Esophagus squamous epithelium (tissue), 5 donors: ENCODE data around the gene PDGFC. TPM values are rescaled to one million over a fixed set of nuclear protein-coding genes. Genes with fewer than 3 reads are reported as not detected.

Source experiments
- DNase-seq: peaks from one replicate; lab custom pipeline; 2025; lab: John Stamatoyannopoulos, UW
- H3K27ac ChIP-seq, 4 donors: fragments of 200-600 bp; sonication (generic); one replicate each; pipeline ENCODE4 v1.5.1; 2016 to 2019; ENCODE audit warnings: mild to moderate bottlenecking in 1 of 4
- H3K27me3 ChIP-seq, 4 donors: fragments of 200-600 bp; sonication (generic); 1 replicate in 3 of 4; 2 replicates in 1 of 4; pipeline versions ENCODE4 v1.5.1 to v1.6.0; 2017 to 2021; ENCODE audit warnings: antibody characterized with exemption in 1 of 4
- H3K36me3 ChIP-seq, 3 donors: fragments of 200-600 bp; sonication (generic); one replicate each; pipeline ENCODE4 v1.5.1; 2016 to 2019
- H3K4me1 ChIP-seq, 3 donors: fragments of 200-600 bp; sonication (generic); one replicate each; pipeline ENCODE4 v1.5.1; 2017 to 2019
- H3K4me3 ChIP-seq, 4 donors: fragments of 200-600 bp; sonication (generic); 1 replicate in 3 of 4; 2 replicates in 1 of 4; pipeline ENCODE4 v1.5.1; 2016 to 2019; ENCODE audit warnings: mild to moderate bottlenecking in 2 of 4, moderate library complexity in 1 of 4
- H3K9me3 ChIP-seq, 3 donors: fragments of 200-600 bp; sonication (generic); one replicate each; pipeline ENCODE4 v1.5.1; 2016 to 2019
- POLR2A ChIP-seq, 4 donors: fragments of 450-650 bp; IDR thresholded peaks; one replicate each; pipeline ENCODE4 v1.6.1; 2017; ENCODE audit warnings: antibody characterized with exemption in 4 of 4, mild to moderate bottlenecking in 4 of 4, moderate library complexity in 3 of 4
- WGBS, 2 donors: methylation state at CpG; one replicate each; pipeline ENCODE4 v1.1.5; 2018; 5-methylcytosine and 5-hydroxymethylcytosine counted together
- intact Hi-C: fragments of 100-400 bp; cut with DNase I; formaldehyde crosslinking; loops from one replicate; pipeline ENCODE4 v1.15.0; 2022
- total RNA-seq, 4 donors: library from RNA; depleted of rRNA; stranded (reverse); fragments of >200 nt; gene quantifications; one replicate each; pipeline ENCODE4 v1.1.0, GENCODE V29; 2016
- TF ChIP-seq, protein P1 (sequence below), 6 experiments: fragments of 450-650 bp in 4 of 6; fragments of 200-600 bp in 2 of 6; sonication (generic) in 2 of 6; IDR thresholded peaks; one replicate each; pipeline ENCODE4 v1.5.1; 2016 to 2019; ENCODE audit warnings: antibody characterized with exemption in 6 of 6, mild to moderate bottlenecking in 4 of 6, moderate library complexity in 4 of 6
- donor health status: DM: yes; HTN: yes; CAD: no.

Gene PDGFC
- total RNA-seq, 4 donors from 2014 or later, result 2.9 to 22.1 (median 7.7) TPM

DNA sequence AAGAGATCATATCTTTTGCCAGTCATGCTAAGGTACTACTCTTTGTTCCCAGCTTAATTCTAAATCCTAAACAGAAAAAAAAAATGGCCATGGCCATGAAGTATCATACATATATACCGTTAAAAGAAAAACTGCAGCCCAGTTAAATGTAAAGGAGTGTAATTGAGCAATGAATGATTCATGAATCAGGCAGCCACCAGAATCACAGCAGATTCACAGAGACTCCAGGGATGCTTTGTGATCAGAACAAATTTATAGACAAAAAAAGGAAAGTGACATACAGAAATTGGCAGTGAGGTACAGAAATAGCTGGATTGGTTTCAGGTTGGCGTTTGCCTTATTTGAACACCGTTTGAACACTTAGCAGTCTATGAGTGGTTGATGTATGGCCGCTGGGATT lies 42.1 kb upstream of the PDGFC start:
- H3K27ac ChIP-seq, result no peak overlapping the region
- H3K27me3 ChIP-seq, result no peaks in the 10 kb centered on the region
- no peaks in the 10 kb centered on the region for H3K4me1 ChIP-seq
- no peak for DNase-seq
- WGBS, 2 donors, result 49 to 56% methylated on average over 4 of the region's 4 CpGs
- H3K36me3 ChIP-seq, result no peaks in the 10 kb centered on the region
- no peaks in the 10 kb centered on the region for H3K9me3 ChIP-seq
- H3K4me3 ChIP-seq, result no peak overlapping the region
- intact Hi-C loops, result no loop called here
- TF ChIP-seq, protein P1, sequence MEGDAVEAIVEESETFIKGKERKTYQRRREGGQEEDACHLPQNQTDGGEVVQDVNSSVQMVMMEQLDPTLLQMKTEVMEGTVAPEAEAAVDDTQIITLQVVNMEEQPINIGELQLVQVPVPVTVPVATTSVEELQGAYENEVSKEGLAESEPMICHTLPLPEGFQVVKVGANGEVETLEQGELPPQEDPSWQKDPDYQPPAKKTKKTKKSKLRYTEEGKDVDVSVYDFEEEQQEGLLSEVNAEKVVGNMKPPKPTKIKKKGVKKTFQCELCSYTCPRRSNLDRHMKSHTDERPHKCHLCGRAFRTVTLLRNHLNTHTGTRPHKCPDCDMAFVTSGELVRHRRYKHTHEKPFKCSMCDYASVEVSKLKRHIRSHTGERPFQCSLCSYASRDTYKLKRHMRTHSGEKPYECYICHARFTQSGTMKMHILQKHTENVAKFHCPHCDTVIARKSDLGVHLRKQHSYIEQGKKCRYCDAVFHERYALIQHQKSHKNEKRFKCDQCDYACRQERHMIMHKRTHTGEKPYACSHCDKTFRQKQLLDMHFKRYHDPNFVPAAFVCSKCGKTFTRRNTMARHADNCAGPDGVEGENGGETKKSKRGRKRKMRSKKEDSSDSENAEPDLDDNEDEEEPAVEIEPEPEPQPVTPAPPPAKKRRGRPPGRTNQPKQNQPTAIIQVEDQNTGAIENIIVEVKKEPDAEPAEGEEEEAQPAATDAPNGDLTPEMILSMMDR (IDR thresholded peaks at IDR 0.05), result no peak

DNA sequence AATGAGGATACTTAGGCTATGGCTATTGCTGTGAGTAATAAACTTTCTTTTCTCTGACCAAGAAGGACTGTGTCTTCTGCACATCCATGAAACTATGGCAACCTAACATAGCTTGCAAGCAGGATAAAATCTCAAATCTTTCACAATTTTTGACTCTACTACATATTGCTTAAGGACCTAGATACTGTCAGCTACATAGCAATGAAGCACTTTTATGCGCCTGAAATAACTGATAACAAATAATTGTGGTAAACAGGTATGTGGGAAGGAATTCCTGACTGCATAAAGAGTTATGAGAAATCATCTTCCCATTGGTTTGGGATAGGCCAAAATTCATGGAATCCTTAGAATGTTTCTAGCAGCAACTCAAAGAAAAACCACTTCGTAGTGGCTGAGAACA lies 41.2 kb upstream of the PDGFC start:
- Histone ChIP-seq H3K36me3 (no peaks in the 10 kb centered on the region), H3K27ac (no peak overlapping the region), H3K27me3 (no peaks in the 10 kb centered on the region), H3K4me3 (no peak overlapping the region), H3K4me1 (no peaks in the 10 kb centered on the region), H3K9me3 (no peaks in the 10 kb centered on the region)
- intact Hi-C loops, result no loop called here
- 67 to 96% methylated on average over 2 of the region's 2 CpGs for WGBS, 2 donors
- no peak for DNase-seq
- no peak for TF ChIP-seq POLR2A (IDR thresholded peaks at IDR 0.05)
- TF ChIP-seq, protein P1 (IDR thresholded peaks at IDR 0.05), result no peak

DNA sequence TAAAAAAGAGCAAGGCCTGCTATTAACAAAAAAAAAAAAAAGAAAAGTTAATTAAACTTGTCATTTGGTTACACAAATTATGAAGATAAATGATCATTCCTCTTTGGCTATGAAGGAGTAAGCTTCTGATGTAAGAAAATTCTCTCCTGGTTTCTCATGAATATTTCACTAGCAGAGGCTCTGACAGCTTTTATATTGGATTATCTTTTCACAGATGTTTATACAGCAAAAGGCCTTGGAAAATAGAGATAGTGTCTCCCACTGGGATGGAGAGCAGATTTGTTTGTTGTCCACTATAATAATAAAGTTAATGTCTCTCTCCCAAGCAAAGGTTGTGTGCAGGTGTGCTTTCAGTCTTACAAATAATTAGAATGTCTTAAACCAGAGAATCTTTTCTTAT lies 40.7 kb upstream of the PDGFC start:
- Histone ChIP-seq H3K27ac (no peak overlapping the region), H3K4me3 (no peak overlapping the region), H3K36me3 (no peaks in the 10 kb centered on the region), H3K4me1 (no peaks in the 10 kb centered on the region), H3K9me3 (no peaks in the 10 kb centered on the region), H3K27me3 (no peaks in the 10 kb centered on the region)
- DNase-seq, result no peak
- intact Hi-C loops, result no loop called here
- no peak for TF ChIP-seq POLR2A (IDR thresholded peaks at IDR 0.05)

DNA sequence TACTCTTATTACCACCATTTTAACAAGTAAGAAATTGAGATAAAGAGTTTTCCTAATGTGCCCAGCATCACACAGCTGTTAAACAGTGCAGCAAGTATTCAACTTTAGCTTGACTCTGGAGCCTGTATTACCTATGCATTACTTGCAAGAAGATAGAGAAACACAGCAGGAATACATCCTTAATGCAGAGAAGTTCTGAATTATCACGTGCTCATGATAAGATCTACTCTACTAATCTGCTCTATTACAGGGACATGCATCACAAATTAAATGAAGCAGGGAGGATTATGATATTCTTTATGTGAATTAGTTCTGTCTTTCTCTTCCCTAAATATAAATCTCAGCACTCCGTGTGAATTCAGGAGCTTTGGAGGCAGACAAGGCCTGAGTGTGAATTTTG lies 39.0 kb upstream of the PDGFC start:
- TF ChIP-seq, protein P1 (IDR thresholded peaks at IDR 0.05), result no peak
- no peak for TF ChIP-seq POLR2A (IDR thresholded peaks at IDR 0.05)
- no peak for DNase-seq
- intact Hi-C loops, result no loop called here
- Histone ChIP-seq H3K27me3 (no peaks in the 10 kb centered on the region), H3K27ac (no peak overlapping the region), H3K36me3 (no peaks in the 10 kb centered on the region), H3K4me1 (peaks cover 0 to under 1% (median 0%) of the 10 kb centered on the region in 3 donors), H3K4me3 (no peak overlapping the region), H3K9me3 (no peaks in the 10 kb centered on the region)
- WGBS, 2 donors, result 71 to 82% methylated on average over 2 of the region's 2 CpGs

DNA sequence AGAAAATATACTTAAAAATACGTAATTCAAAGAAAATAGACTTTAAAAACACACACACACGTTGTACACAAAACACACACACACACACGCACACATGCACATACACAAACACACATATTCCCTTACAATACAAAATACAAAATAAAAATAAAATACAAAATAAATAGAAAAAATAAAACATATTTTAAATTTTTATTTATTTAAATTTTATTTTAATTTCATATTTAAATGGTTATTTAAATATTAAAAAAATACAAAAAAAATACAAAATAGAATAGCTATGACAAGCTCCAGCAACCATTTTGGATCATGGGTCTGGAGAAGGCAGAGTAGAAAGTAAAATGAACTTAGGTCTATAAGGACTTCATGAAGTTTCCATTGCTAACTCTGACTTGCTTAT lies 34.2 kb upstream of the PDGFC start:
- no peak overlapping the region for H3K4me3 ChIP-seq
- 88 to 89% methylated on average over 3 of the region's 3 CpGs for WGBS, 2 donors
- H3K4me1 ChIP-seq, result peaks cover 4 to 24% (median 14%) of the 10 kb centered on the region in 3 donors
- H3K36me3 ChIP-seq, result no peaks in the 10 kb centered on the region
- TF ChIP-seq POLR2A (IDR thresholded peaks at IDR 0.05), result no peak
- TF ChIP-seq, protein P1 (IDR thresholded peaks at IDR 0.05), result no peak
- intact Hi-C loops, result no loop called here
- no peaks in the 10 kb centered on the region for H3K9me3 ChIP-seq
- no peak overlapping the region for H3K27ac ChIP-seq
- H3K27me3 ChIP-seq, result peaks cover 0 to 2% (median 0%) of the 10 kb centered on the region in 4 donors
- DNase-seq, result no peak

DNA sequence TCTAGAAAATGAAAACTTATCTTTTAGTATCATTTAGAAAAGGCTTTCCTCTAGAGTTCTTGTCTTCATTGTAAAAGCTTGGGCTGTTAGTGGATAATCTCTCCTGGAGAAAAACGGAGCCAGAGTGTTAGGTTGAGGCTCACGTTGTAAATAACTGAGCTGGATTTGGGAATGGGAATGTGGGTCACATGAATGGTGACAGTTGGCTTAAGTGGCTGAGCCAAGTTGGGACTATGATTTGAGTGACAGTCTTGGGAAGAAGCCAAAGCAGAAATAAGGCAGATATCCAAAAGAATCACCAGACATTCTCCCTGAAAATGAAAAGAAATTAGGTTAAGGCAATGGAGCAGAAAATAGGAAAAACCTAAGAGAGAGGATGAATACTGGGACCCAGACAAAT lies 33.6 kb upstream of the PDGFC start:
- intact Hi-C loops, result no loop called here
- no peak for DNase-seq
- H3K36me3 ChIP-seq, result no peaks in the 10 kb centered on the region
- 21 to 31% methylated on average over 2 of the region's 2 CpGs for WGBS, 2 donors
- no peaks in the 10 kb centered on the region for H3K9me3 ChIP-seq
- peaks cover 0 to 2% (median 0%) of the 10 kb centered on the region in 4 donors for H3K27me3 ChIP-seq
- no peak overlapping the region for H3K4me3 ChIP-seq
- peak overlapping the region in 3 of 4 donors; percentile 46 to 59 (median 52) for H3K27ac ChIP-seq
- H3K4me1 ChIP-seq, result peaks cover 4 to 24% (median 14%) of the 10 kb centered on the region in 3 donors
- TF ChIP-seq, protein P1 (IDR thresholded peaks at IDR 0.05), result no peak
- TF ChIP-seq POLR2A (IDR thresholded peaks at IDR 0.05), result no peak
